Erythroblast (primary cell): Measurements from ENCODE around the gene NFE2L1.
"Not testable (repeated sequence)": the region's sequence is repeated elsewhere in the genome, so short reads cannot be mapped to it uniquely, and the experiment has no call there.

ENCODE experiments used
- DNase-seq, 2 experiments: peaks; one replicate each; lab custom pipeline; 2025; lab: John Stamatoyannopoulos, UW
- GATA1 ChIP-seq: IDR thresholded peaks from 2 replicates; pipeline ENCODE4 v1.6.1; 2011; ENCODE audit warnings: low read depth, mild to moderate bottlenecking, control low read depth, low read length, moderate library complexity
- POLR2A ChIP-seq: IDR thresholded peaks from 2 replicates; pipeline ENCODE4 v1.6.1; 2011; ENCODE audit warnings: mild to moderate bottlenecking, low read length

The NFE2L1 gene

GRCh38 chr17:48059125-48059668, 11.0 kb downstream of the NFE2L1 start:
- no peak for DNase-seq
- TF ChIP-seq GATA1 (no peak), POLR2A (no peak)

- TF ChIP-seq GATA1 (no peak), POLR2A (no peak)
- DNase-seq, result no peak
These were observed 12.1 kb downstream of the NFE2L1 start for GRCh38 chr17:48060249-48060648.

GRCh38 chr17:48062273-48062672, 14.1 kb downstream of the NFE2L1 start:
- no peak for TF ChIP-seq GATA1
- DNase-seq, result no peak

GRCh38 chr17:48064638-48065037, 16.5 kb downstream of the NFE2L1 start:
- no peak for TF ChIP-seq GATA1
- no peak for TF ChIP-seq POLR2A
- DNase-seq, result no peak

- TF ChIP-seq GATA1 (no peak), POLR2A (no peak)
- DNase-seq, result no peak
These were observed 18.0 kb downstream of the NFE2L1 start for GRCh38 chr17:48066192-48066591.

- TF ChIP-seq GATA1 (no peak), POLR2A (no peak)
- DNase-seq, result no peak
These were observed 18.5 kb downstream of the NFE2L1 start for GRCh38 chr17:48066656-48067055.

GRCh38 chr17:48067245-48067644, 19.1 kb downstream of the NFE2L1 start:
- DNase-seq, result no peak
- TF ChIP-seq POLR2A (no peak), GATA1 (no peak)

GRCh38 chr17:48067808-48068207, 19.6 kb downstream of the NFE2L1 start:
- not testable (repeated sequence) for DNase-seq

GRCh38 chr17:48068491-48068961, 20.4 kb downstream of the NFE2L1 start:
- peak; percentile 24 to 37 for DNase-seq
- TF ChIP-seq GATA1, result no peak
- TF ChIP-seq POLR2A, result no peak

GRCh38 chr17:48070195-48070594, 22.0 kb downstream of the NFE2L1 start:
- DNase-seq, result no peak
- TF ChIP-seq POLR2A (no peak), GATA1 (no peak)

- no peak for DNase-seq
- TF ChIP-seq GATA1, result no peak
- TF ChIP-seq POLR2A, result no peak
These were observed 23.5 kb downstream of the NFE2L1 start for GRCh38 chr17:48071654-48072053.

GRCh38 chr17:48072811-48073210, 24.7 kb downstream of the NFE2L1 start:
- DNase-seq, result not testable (repeated sequence)

GRCh38 chr17:48073566-48074094, 25.5 kb downstream of the NFE2L1 start:
- DNase-seq, result not testable (repeated sequence)

- peak; percentile 74 to 88 for DNase-seq
- TF ChIP-seq POLR2A, result no peak
- TF ChIP-seq GATA1, result no peak
These were observed 26.3 kb downstream of the NFE2L1 start for GRCh38 chr17:48074322-48075081.

- DNase-seq, result not testable (repeated sequence)
These were observed 29.0 kb downstream of the NFE2L1 start for GRCh38 chr17:48077152-48077551.
